Ishikawa (cell line): ENCODE measurements around the gene DSG1.

Source experiments
- EP300 ChIP-seq: IDR thresholded peaks from 2 replicates; pipeline ENCODE4 v1.6.1; 2012; ENCODE audit warnings: borderline replicate concordance
- FOXM1 ChIP-seq: IDR thresholded peaks from 2 replicates; pipeline ENCODE4 v1.6.1; 2012; ENCODE audit warnings: low read depth, borderline replicate concordance
- TF ChIP-seq, protein P1 (sequence below): IDR thresholded peaks from 2 replicates; pipeline ENCODE4 v1.6.1; 2012; ENCODE audit warnings: low read depth, mild to moderate bottlenecking

DNA sequence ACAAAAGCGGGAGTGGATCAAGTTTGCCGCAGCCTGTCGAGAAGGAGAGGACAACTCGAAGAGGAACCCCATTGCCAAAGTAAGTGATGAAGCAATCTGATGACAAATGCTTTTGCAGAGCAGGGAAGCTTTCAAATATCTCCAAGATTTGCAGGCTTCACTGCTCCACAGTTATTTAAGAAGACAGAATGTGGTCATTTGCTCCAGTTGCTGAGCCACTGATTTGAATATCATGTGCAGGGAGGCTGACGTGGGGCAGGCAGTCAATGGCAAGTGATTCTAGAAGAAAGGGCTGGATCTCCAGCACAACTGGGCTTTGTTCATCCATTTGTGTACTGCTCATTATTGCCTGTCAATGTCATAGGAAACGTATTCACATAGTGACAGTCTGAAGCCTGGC lies 68.8 kb downstream of the DSG1 start:
- TF ChIP-seq FOXM1 (no peak), EP300 (no peak)
- TF ChIP-seq, protein P1, sequence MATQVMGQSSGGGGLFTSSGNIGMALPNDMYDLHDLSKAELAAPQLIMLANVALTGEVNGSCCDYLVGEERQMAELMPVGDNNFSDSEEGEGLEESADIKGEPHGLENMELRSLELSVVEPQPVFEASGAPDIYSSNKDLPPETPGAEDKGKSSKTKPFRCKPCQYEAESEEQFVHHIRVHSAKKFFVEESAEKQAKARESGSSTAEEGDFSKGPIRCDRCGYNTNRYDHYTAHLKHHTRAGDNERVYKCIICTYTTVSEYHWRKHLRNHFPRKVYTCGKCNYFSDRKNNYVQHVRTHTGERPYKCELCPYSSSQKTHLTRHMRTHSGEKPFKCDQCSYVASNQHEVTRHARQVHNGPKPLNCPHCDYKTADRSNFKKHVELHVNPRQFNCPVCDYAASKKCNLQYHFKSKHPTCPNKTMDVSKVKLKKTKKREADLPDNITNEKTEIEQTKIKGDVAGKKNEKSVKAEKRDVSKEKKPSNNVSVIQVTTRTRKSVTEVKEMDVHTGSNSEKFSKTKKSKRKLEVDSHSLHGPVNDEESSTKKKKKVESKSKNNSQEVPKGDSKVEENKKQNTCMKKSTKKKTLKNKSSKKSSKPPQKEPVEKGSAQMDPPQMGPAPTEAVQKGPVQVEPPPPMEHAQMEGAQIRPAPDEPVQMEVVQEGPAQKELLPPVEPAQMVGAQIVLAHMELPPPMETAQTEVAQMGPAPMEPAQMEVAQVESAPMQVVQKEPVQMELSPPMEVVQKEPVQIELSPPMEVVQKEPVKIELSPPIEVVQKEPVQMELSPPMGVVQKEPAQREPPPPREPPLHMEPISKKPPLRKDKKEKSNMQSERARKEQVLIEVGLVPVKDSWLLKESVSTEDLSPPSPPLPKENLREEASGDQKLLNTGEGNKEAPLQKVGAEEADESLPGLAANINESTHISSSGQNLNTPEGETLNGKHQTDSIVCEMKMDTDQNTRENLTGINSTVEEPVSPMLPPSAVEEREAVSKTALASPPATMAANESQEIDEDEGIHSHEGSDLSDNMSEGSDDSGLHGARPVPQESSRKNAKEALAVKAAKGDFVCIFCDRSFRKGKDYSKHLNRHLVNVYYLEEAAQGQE = no peak
